ENCODE data around the gene ETNK2.
"Not testable (repeated sequence)": the region's sequence is repeated elsewhere in the genome, so short reads cannot be mapped to it uniquely, and the experiment has no call there.

The ETNK2 gene

GRCh38 chr1:204094856-204095634 is 56.8 kb downstream of the ETNK2 start:
- no peak for DNase-seq

GRCh38 chr1:204094313-204094729 is 57.5 kb downstream of the ETNK2 start:
- DNase-seq: no peak

- no peak for DNase-seq
Observed at GRCh38 chr1:204093781-204094180, 58.1 kb downstream of the ETNK2 start.

- no peak for DNase-seq
Observed at GRCh38 chr1:204093421-204093717, 58.5 kb downstream of the ETNK2 start.

GRCh38 chr1:204092632-204093420 is 59.0 kb downstream of the ETNK2 start:
- no peak for DNase-seq

- DNase-seq: no peak
Observed at GRCh38 chr1:204091787-204092312, 60.0 kb downstream of the ETNK2 start.

- DNase-seq: no peak
Observed at GRCh38 chr1:204091066-204091465, 60.8 kb downstream of the ETNK2 start.

- not testable (repeated sequence) for DNase-seq
Observed at GRCh38 chr1:204090132-204090531, 61.7 kb downstream of the ETNK2 start.

- no peak for DNase-seq
Observed at GRCh38 chr1:204089044-204089751, 62.6 kb downstream of the ETNK2 start.

GRCh38 chr1:204088596-204088995 is 63.2 kb downstream of the ETNK2 start:
- no peak for DNase-seq

GRCh38 chr1:204087893-204088528 is 63.8 kb downstream of the ETNK2 start:
- no peak for DNase-seq

GRCh38 chr1:204087181-204087892 is 64.5 kb downstream of the ETNK2 start:
- DNase-seq: no peak

GRCh38 chr1:204085876-204086275 is 66.0 kb downstream of the ETNK2 start:
- DNase-seq: no peak

- no peak for DNase-seq
Observed at GRCh38 chr1:204084247-204084772, 67.5 kb downstream of the ETNK2 start.

GRCh38 chr1:204083491-204083890 is 68.4 kb downstream of the ETNK2 start:
- no peak for DNase-seq

GRCh38 chr1:204081791-204082513 is 69.9 kb downstream of the ETNK2 start:
- DNase-seq: no peak

GRCh38 chr1:204081164-204081790 is 70.6 kb downstream of the ETNK2 start:
- no peak for DNase-seq

All from effector CD4-positive, alpha-beta T cell (primary cell).